Measurements from ENCODE around the gene COX19. TPM values are rescaled to one million over a fixed set of nuclear protein-coding genes. Genes with fewer than 3 reads are reported as not detected.

COX19 gene
- total and polyA plus RNA-seq, 2 of the 13 experiments (the other 11 are each of a cell fraction or from before 2014, with no cell fraction given), result 11.5 to 21.7 TPM

- TF ChIP-seq PATZ1 (CRISPR knock-in tag; IDR thresholded peaks at IDR 0.05) (peak; percentile 10; the same call in 1 of the 2 replicates), EED (CRISPR knock-in tag; IDR thresholded peaks at IDR 0.05) (0 out of 2 replicates have a peak, but pooled peaks have one; percentile 40), ARID2 (CRISPR knock-in tag; IDR thresholded peaks at IDR 0.05; ENCODE audit: borderline replicate concordance) (no peak), TARDBP (CRISPR knock-in tag; IDR thresholded peaks at IDR 0.05) (peak; percentile 86), ZBTB33 (CRISPR knock-in tag; IDR thresholded peaks at IDR 0.05) (peak; percentile 73), HMGXB3 (CRISPR knock-in tag; IDR thresholded peaks at IDR 0.05; ENCODE audit: borderline replicate concordance) (no peak), ZNF101 (CRISPR knock-in tag; IDR thresholded peaks at IDR 0.05; ENCODE audit: borderline replicate concordance, low read depth) (no peak), RFXAP (CRISPR knock-in tag; IDR thresholded peaks at IDR 0.05; ENCODE audit: borderline replicate concordance) (no peak), ZNF496 (CRISPR knock-in tag; IDR thresholded peaks at IDR 0.05; ENCODE audit: insufficient replicate concordance) (no peak), YY1 (IDR thresholded peaks at IDR 0.05; ENCODE audit: insufficient read depth, insufficient replicate concordance, low read depth, low read length) (no peak), DDIT3 (CRISPR knock-in tag; IDR thresholded peaks at IDR 0.05) (no peak), ZNF792 (CRISPR knock-in tag; IDR thresholded peaks at IDR 0.05) (no peak), ZNF280B (CRISPR knock-in tag; IDR thresholded peaks at IDR 0.05; ENCODE audit: borderline replicate concordance) (no peak), GTF2F1 (IDR thresholded peaks at IDR 0.05; ENCODE audit: low read length) (no peak), ZNF24 (IDR thresholded peaks at IDR 0.05) (no peak), ZBTB38 (CRISPR knock-in tag; IDR thresholded peaks at IDR 0.05) (peak; percentile 98), AGO2 (optimal IDR thresholded peaks at IDR 0.05; ENCODE audit: low read depth, low read length) (peak; percentile 86), SALL1 (CRISPR knock-in tag; IDR thresholded peaks at IDR 0.05) (no peak), BRCA1 (CRISPR knock-in tag; IDR thresholded peaks at IDR 0.05) (no peak)
These were observed 15.1 kb upstream of the COX19 start (continued) for GRCh38 chr7:990352-990932.
